ENCODE measurements around the gene KRT86.

DNA sequence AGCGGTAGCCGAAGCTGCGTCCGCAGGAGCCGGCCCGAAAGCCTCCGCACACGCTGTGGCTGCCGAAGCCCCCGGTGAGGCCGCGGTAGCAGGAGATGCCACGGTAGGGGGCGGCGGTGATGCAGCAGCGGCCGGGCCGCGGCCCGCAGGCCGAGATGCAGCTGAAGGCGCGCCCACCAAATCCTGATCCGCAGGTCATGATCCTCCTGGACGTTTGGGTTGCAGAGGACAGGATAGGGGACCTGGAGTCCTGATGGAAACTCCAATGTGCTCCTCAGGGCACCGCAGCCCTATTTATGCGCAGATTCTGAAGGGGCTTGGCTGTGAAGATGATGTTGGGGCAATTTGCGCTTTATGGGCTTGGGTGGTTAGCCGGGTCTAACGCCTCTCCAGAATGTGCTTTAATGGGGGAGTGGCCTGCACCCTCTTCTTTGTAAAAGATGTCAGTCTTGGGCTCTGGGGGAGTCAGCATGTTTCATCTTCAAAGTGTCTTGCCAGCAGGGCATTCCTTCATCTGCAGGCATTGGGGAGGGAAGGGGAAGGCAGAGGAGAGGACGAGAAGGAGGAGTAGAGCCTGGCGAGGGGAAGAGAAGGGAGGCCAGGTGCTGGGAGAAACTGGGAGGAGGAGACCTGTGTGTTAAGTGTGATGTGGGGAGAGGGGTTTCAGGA, 17.0 kb downstream of the KRT86 start, which contains the start of gene KRT81:
- TF ChIP-seq EZH2 (IDR thresholded peaks at IDR 0.05; ENCODE audit: insufficient read depth, poor library complexity, severe bottlenecking) (no peak), EZH2phosphoT487 (IDR thresholded peaks at IDR 0.05; ENCODE audit: insufficient read depth, low read depth) (no peak)
